HG03097 (cell line): ENCODE data around the gene CDPF1.
"Not testable (repeated sequence)": the region's sequence is repeated elsewhere in the genome, so short reads cannot be mapped to it uniquely, and the experiment has no call there.

Source experiments
- ATAC-seq: cut with Tn5 transposase; IDR thresholded peaks from one replicate; pipeline ENCODE4 v1.9.1; 2021; ENCODE audit not compliant: unreplicated experiment, low FRiP score

The CDPF1 gene

GRCh38 chr22:46281866-46282678, 32.0 kb upstream of the CDPF1 start:
- ATAC-seq, result no peak

- no peak for ATAC-seq
These were observed 31.0 kb upstream of the CDPF1 start for GRCh38 chr22:46280999-46281623.

GRCh38 chr22:46280063-46280817, 30.1 kb upstream of the CDPF1 start:
- ATAC-seq, result no peak

GRCh38 chr22:46278656-46279645, 28.9 kb upstream of the CDPF1 start:
- no peak for ATAC-seq

GRCh38 chr22:46276563-46276962, 26.5 kb upstream of the CDPF1 start:
- no peak for ATAC-seq

- no peak for ATAC-seq
These were observed 25.5 kb upstream of the CDPF1 start for GRCh38 chr22:46275455-46276122.

- ATAC-seq, result no peak
These were observed 24.3 kb upstream of the CDPF1 start for GRCh38 chr22:46274381-46274780.

- no peak for ATAC-seq
These were observed 23.5 kb upstream of the CDPF1 start for GRCh38 chr22:46273432-46274148.

GRCh38 chr22:46272762-46273431, 22.8 kb upstream of the CDPF1 start:
- ATAC-seq, result no peak

GRCh38 chr22:46272196-46272595, 22.1 kb upstream of the CDPF1 start:
- ATAC-seq, result no peak

GRCh38 chr22:46269564-46269963, 19.5 kb upstream of the CDPF1 start:
- no peak for ATAC-seq

- ATAC-seq, result peak; percentile 61
These were observed 17.6 kb upstream of the CDPF1 start, which contains the start of gene TTC38 for GRCh38 chr22:46267431-46268279. Gene TTC38, plus strand, starts transcription at chr22:46268008. Its CDS starts 32 bp downstream, at chr22:46268040.

- not testable (repeated sequence) for ATAC-seq
These were observed 15.5 kb upstream of the CDPF1 start for GRCh38 chr22:46265627-46266026.

GRCh38 chr22:46264520-46264919, 14.4 kb upstream of the CDPF1 start:
- not testable (repeated sequence) for ATAC-seq

- no peak for ATAC-seq
These were observed 13.1 kb upstream of the CDPF1 start, which contains the start of gene PKDREJ for GRCh38 chr22:46263216-46263590. Gene PKDREJ, minus strand, starts transcription at chr22:46263343. Its CDS starts 21 bp downstream, at chr22:46263322.

GRCh38 chr22:46262449-46263215, 12.5 kb upstream of the CDPF1 start:
- ATAC-seq, result no peak

- ATAC-seq, result no peak
These were observed 9.9 kb upstream of the CDPF1 start for GRCh38 chr22:46260038-46260437.
